ENCODE measurements around the gene TMEM128. TPM values are rescaled to one million over a fixed set of nuclear protein-coding genes. Genes with fewer than 3 reads are reported as not detected.
"Not testable (repeated sequence)": the region's sequence is repeated elsewhere in the genome, so short reads cannot be mapped to it uniquely, and the experiment has no call there.

The TMEM128 gene
- total RNA-seq, 1 experiment from 2014 or later, result 44.3 TPM

DNA sequence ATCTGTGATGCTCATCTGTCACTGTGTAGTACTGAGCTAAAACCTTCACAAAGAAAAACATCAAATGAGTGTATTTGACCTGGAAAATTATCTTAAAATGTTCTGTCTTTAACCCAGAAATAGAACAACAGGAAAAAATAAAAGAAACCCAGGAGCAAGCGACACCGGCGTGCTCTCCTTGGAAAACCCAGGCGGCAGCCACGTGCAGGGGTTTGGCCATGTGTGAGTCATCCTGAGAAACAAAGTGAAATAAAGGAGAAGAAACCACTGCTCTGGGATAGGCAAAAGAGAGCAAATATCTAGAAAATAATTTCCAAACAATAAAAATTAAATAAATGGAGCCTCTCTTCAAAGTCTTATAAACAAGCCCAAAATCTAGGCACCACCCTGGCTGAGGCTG, 20.0 kb upstream of the TMEM128 start:
- in situ Hi-C loops (cut with HindIII; ENCODE audit: low pct_unique_long_range_greater_than_20kb, low sequenced_read_pairs), result no loop called here
- no peak for DNase-seq (ENCODE audit: low read depth, low spot score)

DNA sequence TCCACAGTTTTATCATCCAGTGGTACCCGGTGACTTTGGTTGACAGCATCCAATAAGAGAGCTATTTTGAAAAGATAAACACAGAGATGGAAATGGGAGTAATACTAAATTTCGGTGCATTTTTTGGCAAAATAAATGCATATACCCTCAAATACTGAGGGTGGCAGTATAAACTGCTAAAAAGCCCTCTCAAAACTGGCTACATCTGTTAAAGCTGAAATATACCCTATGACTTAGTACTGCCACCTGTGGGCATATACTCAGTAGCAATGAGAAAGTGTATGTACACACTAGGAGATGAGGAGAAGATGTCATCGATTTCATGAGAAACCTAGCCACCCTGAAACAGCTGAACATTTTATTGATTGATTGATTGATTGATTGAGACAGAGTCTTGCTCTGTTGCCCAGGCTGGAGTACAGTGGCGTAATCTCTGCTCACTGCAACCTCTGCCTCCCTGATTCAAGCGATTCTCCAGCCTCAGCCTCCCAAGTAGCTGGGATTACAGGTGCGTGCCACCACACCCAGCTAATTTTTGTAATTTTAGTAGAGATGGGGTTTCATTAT, 12.2 kb upstream of the TMEM128 start:
- DNase-seq (ENCODE audit: low read depth, low spot score), result peak; percentile 79
- in situ Hi-C loops (cut with HindIII; ENCODE audit: low pct_unique_long_range_greater_than_20kb, low sequenced_read_pairs), result no loop called here

GRCh38 chr4:4259484-4260100, 11.6 kb upstream of the TMEM128 start:
- in situ Hi-C loops (cut with HindIII; ENCODE audit: low pct_unique_long_range_greater_than_20kb, low sequenced_read_pairs), result no loop called here
- DNase-seq (ENCODE audit: low read depth, low spot score), result peak; percentile 63

GRCh38 chr4:4257705-4258104, 9.7 kb upstream of the TMEM128 start:
- in situ Hi-C loops (cut with HindIII; ENCODE audit: low pct_unique_long_range_greater_than_20kb, low sequenced_read_pairs), result not testable (repeated sequence)

GRCh38 chr4:4256799-4257198, 8.8 kb upstream of the TMEM128 start:
- no peak for DNase-seq (ENCODE audit: low read depth, low spot score)
- in situ Hi-C loops (cut with HindIII; ENCODE audit: low pct_unique_long_range_greater_than_20kb, low sequenced_read_pairs), result no loop called here

More at GRCh38 chr4:4257705-4258104, 9.7 kb upstream of the TMEM128 start:
- not testable (repeated sequence) for DNase-seq (ENCODE audit: low read depth, low spot score)

- DNase-seq (ENCODE audit: low read depth, low spot score), result no peak
- in situ Hi-C loops (cut with HindIII; ENCODE audit: low pct_unique_long_range_greater_than_20kb, low sequenced_read_pairs), result no loop called here
These were observed 6.6 kb upstream of the TMEM128 start for GRCh38 chr4:4254666-4255065.

DNA sequence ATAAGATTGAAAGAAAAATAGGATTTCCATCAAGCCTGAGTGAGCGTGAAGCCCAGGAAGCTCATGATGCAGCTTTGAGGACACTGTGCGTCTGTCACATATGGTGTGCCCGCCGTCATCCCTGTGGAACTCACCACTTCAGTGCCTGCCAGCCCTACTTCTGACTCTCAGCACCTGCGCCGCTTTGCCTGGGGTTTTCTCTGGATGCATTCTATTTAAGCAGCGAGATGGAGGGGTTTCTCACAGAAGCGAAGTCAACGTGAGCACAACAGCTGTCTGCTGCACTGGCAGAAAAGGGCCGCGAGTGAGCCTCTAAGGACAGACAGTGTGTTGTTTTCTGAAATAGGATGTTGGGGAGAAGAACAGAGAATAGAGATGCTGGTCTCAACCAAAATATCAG, 6.2 kb upstream of the TMEM128 start:
- in situ Hi-C loops (cut with HindIII; ENCODE audit: low pct_unique_long_range_greater_than_20kb, low sequenced_read_pairs), result no loop called here

DNA sequence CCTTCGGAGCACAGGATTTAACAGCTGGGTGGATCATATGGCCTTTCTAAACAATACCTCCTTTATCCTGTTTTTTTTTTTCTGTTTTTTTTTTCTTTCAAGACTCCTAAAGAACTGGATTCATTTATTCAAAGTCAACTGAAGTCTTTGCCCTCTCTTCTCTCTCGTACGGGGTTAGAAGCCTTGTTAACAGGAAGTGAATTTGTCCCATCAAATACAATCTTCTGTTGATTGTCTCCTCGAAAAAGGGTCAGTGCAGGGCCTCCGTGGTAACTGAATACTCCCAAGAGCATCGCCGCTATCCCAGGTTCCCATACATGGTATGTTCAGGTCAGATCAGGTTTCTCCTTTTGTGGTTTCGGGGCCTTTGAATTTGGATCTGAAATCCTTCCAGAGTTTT, 1.8 kb upstream of the TMEM128 start:
- DNase-seq (ENCODE audit: low read depth, low spot score), result peak; percentile 93
- in situ Hi-C loops (cut with HindIII; ENCODE audit: low pct_unique_long_range_greater_than_20kb, low sequenced_read_pairs), result no loop called here

More for the DNA sequence above, 6.2 kb upstream of the TMEM128 start:
- DNase-seq (ENCODE audit: low read depth, low spot score), result no peak

- in situ Hi-C loops (cut with HindIII; ENCODE audit: low pct_unique_long_range_greater_than_20kb, low sequenced_read_pairs); DNase-seq (ENCODE audit: low read depth, low spot score): not testable (repeated sequence)
These were observed 1.3 kb upstream of the TMEM128 start for GRCh38 chr4:4249342-4249741.

GRCh38 chr4:4248885-4249203, 821 bp upstream of the TMEM128 start:
- in situ Hi-C loops (cut with HindIII; ENCODE audit: low pct_unique_long_range_greater_than_20kb, low sequenced_read_pairs), result no loop called here
- peak; percentile 40 for DNase-seq (ENCODE audit: low read depth, low spot score)

- DNase-seq (ENCODE audit: low read depth, low spot score), result no peak
- in situ Hi-C loops (cut with HindIII; ENCODE audit: low pct_unique_long_range_greater_than_20kb, low sequenced_read_pairs), result no loop called here
These were observed 361 bp downstream of the TMEM128 start for GRCh38 chr4:4247696-4248028.

DNA sequence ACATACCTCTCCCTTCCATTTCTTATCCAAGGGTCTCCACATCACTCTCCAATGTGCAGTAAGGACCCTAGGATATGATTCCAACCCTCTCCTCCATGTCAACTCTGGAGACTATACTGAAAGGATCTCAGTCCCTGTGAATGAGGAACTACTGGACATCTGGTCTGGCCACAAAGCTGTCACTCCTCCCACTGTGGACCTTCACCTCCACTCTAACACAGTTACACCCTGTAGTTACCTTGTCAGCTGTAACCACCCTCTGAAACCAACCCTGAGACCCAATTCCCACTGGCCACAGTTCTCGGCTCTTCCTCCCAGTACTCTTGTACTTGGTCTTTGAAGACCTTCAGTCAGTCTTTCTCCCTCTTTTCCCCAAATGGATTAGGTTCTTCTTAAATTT, 2.9 kb downstream of the TMEM128 start:
- no peak for DNase-seq (ENCODE audit: low read depth, low spot score)
- in situ Hi-C loops (cut with HindIII; ENCODE audit: low pct_unique_long_range_greater_than_20kb, low sequenced_read_pairs), result no loop called here

DNA sequence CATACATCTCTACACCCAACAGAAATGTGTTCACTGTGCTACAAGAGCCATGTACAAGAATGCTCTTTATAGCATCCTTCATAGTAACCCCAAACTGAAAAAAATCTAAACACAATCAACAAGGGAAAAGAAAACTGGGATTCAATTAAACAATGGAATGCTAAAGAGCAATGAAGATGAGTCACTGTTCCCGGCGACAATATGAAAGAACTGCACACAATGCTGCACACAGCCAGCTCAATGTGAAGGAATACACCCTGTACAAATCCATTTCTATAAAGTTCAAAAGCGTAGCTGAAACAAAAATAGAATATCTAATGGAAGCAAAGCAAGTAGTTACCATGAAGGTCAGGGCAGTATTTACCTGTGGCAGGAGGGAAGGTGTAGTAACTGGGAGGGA, 8.5 kb downstream of the TMEM128 start:
- in situ Hi-C loops (cut with HindIII; ENCODE audit: low pct_unique_long_range_greater_than_20kb, low sequenced_read_pairs), result not testable (repeated sequence)

GRCh38 chr4:4233610-4234009, 14.4 kb downstream of the TMEM128 start:
- in situ Hi-C loops (cut with HindIII; ENCODE audit: low pct_unique_long_range_greater_than_20kb, low sequenced_read_pairs), result no loop called here
- no peak for DNase-seq (ENCODE audit: low read depth, low spot score)

More for the DNA sequence above, 8.5 kb downstream of the TMEM128 start:
- DNase-seq (ENCODE audit: low read depth, low spot score), result not testable (repeated sequence)

- DNase-seq (ENCODE audit: low read depth, low spot score), result no peak
These were observed 19.7 kb downstream of the TMEM128 start for GRCh38 chr4:4228356-4228668.

GRCh38 chr4:4227510-4228355, 20.3 kb downstream of the TMEM128 start:
- in situ Hi-C loops (cut with HindIII; ENCODE audit: low pct_unique_long_range_greater_than_20kb, low sequenced_read_pairs), result no loop called here
- no peak for DNase-seq (ENCODE audit: low read depth, low spot score)

More at GRCh38 chr4:4228356-4228668, 19.7 kb downstream of the TMEM128 start:
- in situ Hi-C loops (cut with HindIII; ENCODE audit: low pct_unique_long_range_greater_than_20kb, low sequenced_read_pairs), result no loop called here

DNA sequence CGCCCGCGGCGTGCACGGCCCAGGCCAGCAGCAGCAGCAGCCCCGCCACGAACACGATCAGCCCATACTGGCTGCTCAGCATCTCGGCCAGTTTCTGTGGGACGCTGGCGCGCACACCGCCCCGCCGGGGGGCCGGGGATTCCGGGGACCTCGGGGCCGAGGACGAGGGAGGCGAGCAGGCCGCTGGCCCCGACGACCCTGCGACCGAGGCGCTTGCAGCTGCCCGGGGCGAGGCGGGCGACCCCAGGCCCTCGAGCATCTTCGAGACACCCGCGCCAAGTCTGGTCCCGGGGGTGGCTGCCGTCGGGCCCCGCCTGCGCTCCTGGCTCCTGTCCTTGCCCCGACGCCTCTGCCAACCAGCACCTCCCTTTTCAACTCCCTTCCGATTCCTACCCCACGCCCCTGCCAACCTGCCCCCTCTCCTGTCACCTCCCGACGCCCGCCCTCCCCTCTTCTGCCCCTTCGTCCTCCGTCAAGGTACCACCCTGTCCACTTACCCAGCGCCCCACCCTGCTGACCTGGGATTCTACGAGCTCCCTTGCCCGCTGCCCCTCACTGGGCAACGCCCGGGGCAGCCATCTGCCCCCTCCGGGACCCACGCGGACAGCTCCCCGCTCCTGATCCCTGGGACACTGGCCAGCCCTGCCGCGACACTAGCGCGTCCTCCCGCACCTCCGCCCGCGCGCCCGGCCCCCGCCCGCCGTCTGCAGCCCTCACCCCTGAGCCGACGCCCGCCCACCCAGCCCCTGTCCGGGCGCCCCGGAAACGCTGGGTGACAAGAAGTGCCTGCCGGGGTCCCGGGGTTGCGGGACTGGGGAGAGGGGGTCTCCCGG, 21.2 kb downstream of the TMEM128 start, which contains the start of gene OTOP1:
Gene OTOP1 (minus strand): TSS at position 324 of the 833 bp plus-strand sequence. CDS start 65 bp downstream, at position 259.
- DNase-seq (ENCODE audit: low read depth, low spot score), result no peak
- in situ Hi-C loops (cut with HindIII; ENCODE audit: low pct_unique_long_range_greater_than_20kb, low sequenced_read_pairs), result no loop called here

Data from SK-MEL-5 (cell line).